ENCODE measurements around the gene SEPTIN14. TPM values are rescaled to one million over a fixed set of nuclear protein-coding genes. Genes with fewer than 3 reads are reported as not detected.

SEPTIN14 gene
- total RNA-seq, 1 experiment from 2014 or later, result not detected

DNA sequence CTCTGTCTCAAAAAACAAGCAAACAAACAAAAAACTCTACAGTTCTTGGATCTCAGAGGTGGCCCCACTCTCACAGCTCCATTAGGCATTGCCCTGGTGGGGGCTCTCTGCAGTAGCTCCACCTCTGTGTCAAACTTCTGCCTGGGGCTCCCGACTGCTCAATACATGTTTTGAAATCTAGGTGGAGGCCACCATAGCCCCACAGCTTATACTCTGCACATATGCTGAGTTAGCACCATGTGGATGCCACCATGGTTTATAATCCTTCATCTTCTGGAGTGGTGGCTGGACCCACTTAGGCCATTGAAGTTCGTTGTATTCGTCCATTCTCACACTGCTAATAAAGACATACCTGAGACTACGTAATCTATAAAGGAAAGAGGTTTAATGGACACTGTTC is 78.4 kb downstream of the SEPTIN14 start:
- Histone ChIP-seq H3K79me1 (ENCODE audit: insufficient read depth, low read depth, low read length, poor library complexity, severe bottlenecking) (no peaks in the 10 kb centered on the region), H3K14ac (ENCODE audit: insufficient read depth, low read length) (no peak overlapping the region), H2BK5ac (ENCODE audit: insufficient read length, low read length) (no peak overlapping the region), H3K56ac (ENCODE audit: insufficient read length, low read depth, low read length) (no peak overlapping the region), H2BK20ac (ENCODE audit: low read depth, low read length, poor library complexity, severe bottlenecking) (no peak overlapping the region), H2BK12ac (ENCODE audit: insufficient read length, low read depth, low read length) (no peak overlapping the region), H3K18ac (ENCODE audit: insufficient read length, low read depth, low read length) (no peak overlapping the region), H3K4me2 (ENCODE audit: insufficient read depth, insufficient read length, low read length) (no peak overlapping the region), H2BK120ac (ENCODE audit: low read depth, low read length, poor library complexity, severe bottlenecking) (no peak overlapping the region), H3K23me2 (ENCODE audit: insufficient read length, low read depth, low read length, poor library complexity, severe bottlenecking) (no peaks in the 10 kb centered on the region), H2AK5ac (ENCODE audit: insufficient read length, low read length) (no peak overlapping the region), H2AFZ (ENCODE audit: low read length) (no peak overlapping the region), H4K91ac (ENCODE audit: insufficient read length, low read depth, low read length) (no peak overlapping the region), H3K4ac (ENCODE audit: low read depth, low read length) (no peak overlapping the region), H3K9ac (ENCODE audit: extremely low read depth, insufficient read length, low read length) (no peak overlapping the region), H4K20me1 (ENCODE audit: control insufficient read depth, insufficient read depth, insufficient read length) (no peaks in the 10 kb centered on the region), H3K27ac (ENCODE audit: insufficient read length, low read depth, low read length) (no peak overlapping the region), H2BK15ac (ENCODE audit: low read depth, low read length) (no peak overlapping the region), H4K5ac (ENCODE audit: insufficient read length, low read depth, low read length) (no peak overlapping the region), H4K8ac (replicated peaks; ENCODE audit: insufficient read length, low read depth, low read length) (no peak overlapping the region), H3K27me3 (ENCODE audit: insufficient read depth, low read length) (no peaks in the 10 kb centered on the region), H3K23ac (ENCODE audit: insufficient read length, low read depth, low read length) (no peak overlapping the region), H3T11ph (ENCODE audit: low read length) (no peak overlapping the region), H3K79me2 (ENCODE audit: insufficient read depth, low read length) (no peaks in the 10 kb centered on the region), H3K9me3 (ENCODE audit: control insufficient read depth, low read depth, low read length) (peaks cover 18% of the 10 kb centered on the region), H3K4me1 (ENCODE audit: insufficient read depth, low read length) (no peaks in the 10 kb centered on the region)
- Mint-ChIP-seq H3K4me3 (no peak overlapping the region), H3K4me1 (no peaks in the 10 kb centered on the region), H3K27ac (no peak overlapping the region), H3K9me3 (peaks cover 67 to 91% of the 10 kb centered on the region in 2 experiments), H3K27me3 (ENCODE audit: low read depth) (peaks cover 2% of the 10 kb centered on the region), H3K36me3 (ENCODE audit: insufficient read depth in 1 of 3, low read depth in 3 of 3) (peaks cover 4 to 20% (median 12%) of the 10 kb centered on the region in 3 experiments; a peak in 5 of 7 replicates)
- DNase-seq, result no peak
- no CpG with 5 or more reads among the region's 4 CpGs for WGBS (ENCODE audit: extremely low coverage, insufficient read length, low lambda C conversion rate)
- TF ChIP-seq, protein P1, sequence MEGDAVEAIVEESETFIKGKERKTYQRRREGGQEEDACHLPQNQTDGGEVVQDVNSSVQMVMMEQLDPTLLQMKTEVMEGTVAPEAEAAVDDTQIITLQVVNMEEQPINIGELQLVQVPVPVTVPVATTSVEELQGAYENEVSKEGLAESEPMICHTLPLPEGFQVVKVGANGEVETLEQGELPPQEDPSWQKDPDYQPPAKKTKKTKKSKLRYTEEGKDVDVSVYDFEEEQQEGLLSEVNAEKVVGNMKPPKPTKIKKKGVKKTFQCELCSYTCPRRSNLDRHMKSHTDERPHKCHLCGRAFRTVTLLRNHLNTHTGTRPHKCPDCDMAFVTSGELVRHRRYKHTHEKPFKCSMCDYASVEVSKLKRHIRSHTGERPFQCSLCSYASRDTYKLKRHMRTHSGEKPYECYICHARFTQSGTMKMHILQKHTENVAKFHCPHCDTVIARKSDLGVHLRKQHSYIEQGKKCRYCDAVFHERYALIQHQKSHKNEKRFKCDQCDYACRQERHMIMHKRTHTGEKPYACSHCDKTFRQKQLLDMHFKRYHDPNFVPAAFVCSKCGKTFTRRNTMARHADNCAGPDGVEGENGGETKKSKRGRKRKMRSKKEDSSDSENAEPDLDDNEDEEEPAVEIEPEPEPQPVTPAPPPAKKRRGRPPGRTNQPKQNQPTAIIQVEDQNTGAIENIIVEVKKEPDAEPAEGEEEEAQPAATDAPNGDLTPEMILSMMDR (conservative IDR thresholded peaks at IDR 0.05), result no peak
